ENCODE results near the gene ZNF79. TPM values are rescaled to one million over a fixed set of nuclear protein-coding genes. Genes with fewer than 3 reads are reported as not detected.

The ZNF79 gene
- total and polyA plus RNA-seq, 9 of the 15 experiments (the other 6 are each of a cell fraction or from before 2014, with no cell fraction given) = 0.62 to 7.0 (median 4.1) TPM

- no peak for TF ChIP-seq ATF1 (CRISPR knock-in tag; IDR thresholded peaks at IDR 0.05)
- 0 out of 2 replicates have a peak, but pooled peaks have one; percentile 16 for TF ChIP-seq ATF1 (tag; IDR thresholded peaks at IDR 0.05)
- TF ChIP-seq ZEB2 (IDR thresholded peaks at IDR 0.05) = 0 out of 2 replicates have a peak, but pooled peaks have one; percentile 37
- peak; percentile 19; the same call in 1 of the 2 replicates for TF ChIP-seq CTBP1 (IDR thresholded peaks at IDR 0.05; ENCODE audit: borderline replicate concordance)
- TF ChIP-seq SRSF1 (IDR thresholded peaks at IDR 0.05; ENCODE audit: low read depth, low read length) = no peak
- TF ChIP-seq KDM1A (IDR thresholded peaks at IDR 0.05) = peak; percentile 64 to 66; a peak in 3 of 4 replicates
- no peak for TF ChIP-seq RREB1 (CRISPR knock-in tag; IDR thresholded peaks at IDR 0.05)
These were observed 33.6 kb upstream of the ZNF79 start (continued) for GRCh38 chr9:127390563-127390962.
